Testis (tissue), 2 donors: ENCODE data around the gene GREB1.

Experiments used
- CTCF ChIP-seq, 3 experiments: fragments of 450-650 bp in 2 of 3; fragments of 200-600 bp in 1 of 3; sonication (generic) in 1 of 3; IDR thresholded peaks; one replicate each; pipeline ENCODE4 v1.5.1; 2016 to 2019; ENCODE audit warnings: antibody characterized with exemption in 3 of 3, mild to moderate bottlenecking in 2 of 3, moderate library complexity in 1 of 3
- POLR2A ChIP-seq: fragments of 450-650 bp; IDR thresholded peaks from one replicate; pipeline ENCODE4 v1.6.1; 2017; ENCODE audit warnings: antibody characterized with exemption, mild to moderate bottlenecking, moderate library complexity

GRCh38 chr2:11507517-11507916, 26.3 kb upstream of the GREB1 start:
- TF ChIP-seq CTCF (IDR thresholded peaks at IDR 0.05) (no peak), POLR2A (no peak)
